HG03469 (cell line): ENCODE measurements around the gene IL19.

ENCODE experiments used
- ATAC-seq: cut with Tn5 transposase; IDR thresholded peaks from one replicate; pipeline ENCODE4 v1.9.1; 2021; ENCODE audit warnings: mild to moderate bottlenecking, moderate library complexity, moderate number of reproducible peaks; ENCODE audit not compliant: unreplicated experiment

Gene IL19

DNA sequence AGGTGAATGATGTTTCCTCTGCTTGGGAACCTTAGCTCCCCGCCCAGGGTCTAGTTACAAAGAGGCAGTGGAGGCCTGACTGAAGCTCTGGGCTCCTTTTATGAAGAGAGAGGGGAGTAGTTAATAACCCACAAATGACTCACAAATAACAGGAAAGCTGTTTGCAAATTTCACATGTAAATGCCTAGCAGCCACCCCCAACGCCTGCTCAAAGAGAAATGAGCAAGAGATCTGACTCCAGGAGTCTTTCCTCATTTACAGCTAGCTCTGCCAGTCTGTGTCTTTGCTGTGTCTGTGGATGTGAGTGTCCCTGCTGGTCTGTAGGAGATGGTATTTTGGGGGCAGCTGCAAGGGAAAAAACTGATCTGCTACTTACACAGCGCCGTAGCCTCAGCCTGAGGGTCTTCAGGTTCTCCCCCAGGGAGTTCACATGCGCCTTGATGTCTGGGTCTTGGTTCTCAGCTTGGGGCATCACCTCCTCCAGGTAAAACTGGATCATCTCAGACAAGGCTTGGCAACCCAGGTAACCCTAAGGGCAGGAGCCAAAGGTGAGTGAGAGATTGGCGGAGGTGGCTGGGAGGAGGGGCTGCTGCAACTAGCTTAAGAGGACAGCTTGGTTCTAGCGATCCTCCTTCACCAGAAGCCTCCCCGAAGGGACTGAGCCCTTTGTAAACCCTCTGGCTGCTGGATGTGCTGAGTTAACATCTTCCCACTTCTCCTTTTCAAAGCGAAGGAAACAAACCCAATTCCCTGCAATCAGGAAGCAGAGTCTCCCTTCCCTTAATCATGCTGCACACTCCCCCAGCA lies at the start of gene IL19:
Gene IL19, plus strand, starts transcription at position 243 of the 807 bp plus-strand sequence. CDS start 65,890 bp downstream, outside the sequence.
- ATAC-seq = no peak

- no peak for ATAC-seq
Observed at GRCh38 chr1:206721454-206721853, 49.1 kb upstream of the IL19 start.

DNA sequence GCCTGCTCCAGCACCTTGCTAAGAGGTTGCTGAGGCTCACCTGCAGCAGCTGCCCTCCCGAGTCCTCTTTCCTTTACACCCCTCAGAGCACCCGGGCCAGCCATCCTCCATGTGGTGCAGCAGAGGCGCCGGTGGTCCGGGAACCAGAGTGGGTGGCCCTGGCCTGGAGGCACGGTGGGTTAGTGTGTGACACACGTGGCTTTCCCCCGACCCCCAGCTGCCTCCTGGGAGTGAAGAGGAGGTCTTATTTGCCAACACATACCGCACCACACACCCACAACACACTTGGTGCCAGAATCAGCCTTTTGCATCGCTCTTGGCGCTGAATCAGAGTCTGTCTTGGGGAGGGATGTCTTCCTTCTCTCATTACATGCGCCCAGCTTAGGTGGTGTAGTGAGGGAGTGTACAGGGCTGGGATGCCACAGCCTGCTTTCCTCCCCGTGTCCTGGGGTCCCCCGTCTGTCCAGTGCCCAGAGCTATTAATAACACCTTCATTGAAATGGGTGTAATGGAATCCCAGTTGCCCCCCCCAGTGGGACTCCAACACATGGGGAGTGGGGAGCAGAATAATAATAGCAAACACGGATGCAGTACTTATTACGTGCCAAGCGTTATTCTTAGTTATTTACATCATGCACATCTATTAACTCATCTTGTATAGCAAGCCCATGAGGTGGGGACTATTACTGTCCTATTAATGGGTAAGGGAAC lies 47.7 kb upstream of the IL19 start:
- no peak for ATAC-seq

DNA sequence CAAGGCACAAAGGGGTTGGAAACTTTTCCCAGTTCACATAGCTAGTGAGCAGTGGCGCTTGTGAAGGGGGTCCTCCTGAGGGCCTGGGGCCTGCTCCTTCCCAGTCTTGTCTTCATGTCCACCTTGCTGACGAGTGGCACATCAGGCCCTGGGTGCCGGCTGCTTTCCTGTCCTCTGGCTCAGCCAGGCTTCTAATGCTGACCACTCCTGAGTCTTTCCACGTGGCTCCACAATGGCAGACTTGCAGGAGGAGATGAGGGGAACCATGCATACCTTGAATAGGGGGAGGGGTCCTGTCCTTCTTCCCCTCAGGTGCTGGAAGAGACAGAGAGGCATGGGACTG lies 47.1 kb upstream of the IL19 start:
- no peak for ATAC-seq

DNA sequence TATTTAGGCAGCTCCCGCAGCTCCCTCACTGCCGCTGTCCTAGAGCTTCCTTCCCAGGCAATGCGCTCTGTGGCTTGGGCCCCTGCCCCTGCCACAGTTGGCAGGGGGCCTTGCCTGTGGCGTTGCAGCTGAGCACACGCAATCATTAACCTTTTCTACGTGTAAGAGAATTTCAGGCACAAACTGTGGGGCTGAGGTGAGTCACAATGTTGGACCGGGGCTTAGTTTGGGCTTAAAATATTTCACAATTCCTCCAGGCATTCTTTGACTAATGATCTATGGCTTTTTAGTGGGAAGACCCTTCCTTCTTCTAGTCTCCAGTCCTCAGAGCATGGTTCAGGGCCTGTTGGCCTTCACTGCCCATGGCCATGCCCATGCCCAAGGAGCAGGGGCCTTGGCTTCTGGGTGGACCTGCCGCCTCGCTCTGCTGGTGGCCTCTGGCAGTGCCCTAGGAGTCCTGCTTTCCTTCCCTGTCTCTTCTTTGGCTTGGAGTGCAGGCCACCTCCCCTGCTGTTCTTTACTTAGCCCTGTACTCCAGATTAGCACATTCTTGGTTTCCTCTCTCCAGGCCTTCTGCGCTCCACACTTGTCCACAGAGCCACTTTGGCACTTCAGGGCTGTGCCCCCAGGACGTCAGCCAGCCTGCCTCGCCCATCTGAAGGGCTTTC lies 46.6 kb upstream of the IL19 start:
- ATAC-seq = no peak

DNA sequence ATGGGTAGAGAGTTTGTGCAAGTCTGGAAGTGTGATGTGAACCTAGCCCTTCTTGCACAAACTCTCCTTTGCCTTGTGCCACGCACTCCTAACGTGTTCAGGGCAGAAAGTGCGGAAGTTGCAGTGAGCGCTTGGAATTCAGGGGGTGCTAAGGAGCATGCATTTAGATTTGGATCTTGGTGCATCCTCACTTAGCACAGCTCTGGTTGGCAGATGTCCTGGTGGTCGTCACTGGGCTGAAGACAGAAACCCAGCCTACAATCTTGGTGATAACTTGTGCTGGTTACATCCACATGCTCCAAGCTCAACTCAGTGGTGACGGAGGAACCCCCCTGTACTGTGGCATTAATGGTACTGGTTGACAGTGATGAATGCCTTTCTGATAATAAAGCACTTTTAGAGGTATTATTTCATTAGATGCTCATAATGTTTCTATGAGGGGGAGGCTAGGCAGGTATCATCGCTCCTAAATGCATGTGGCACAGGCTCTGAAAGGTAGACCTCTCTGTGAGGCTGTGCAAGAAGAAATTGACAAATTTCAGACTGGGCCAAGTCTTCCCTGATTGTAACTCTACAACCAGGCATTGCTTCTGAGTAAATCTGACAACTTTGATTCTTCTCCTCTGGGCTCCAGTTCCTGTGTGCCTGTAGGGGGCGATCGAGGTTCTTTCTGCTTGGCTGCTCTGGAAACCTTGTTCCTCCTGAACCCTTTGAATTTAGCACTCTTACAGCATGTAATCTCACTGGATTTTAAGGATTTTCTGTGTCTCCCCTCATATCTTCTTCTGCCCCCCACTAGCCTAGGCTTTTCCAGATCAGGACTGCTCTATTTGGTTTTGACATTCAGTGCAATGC lies 45.2 kb upstream of the IL19 start:
- no peak for ATAC-seq

GRCh38 chr1:206727981-206728696 lies 42.4 kb upstream of the IL19 start:
- ATAC-seq = no peak

DNA sequence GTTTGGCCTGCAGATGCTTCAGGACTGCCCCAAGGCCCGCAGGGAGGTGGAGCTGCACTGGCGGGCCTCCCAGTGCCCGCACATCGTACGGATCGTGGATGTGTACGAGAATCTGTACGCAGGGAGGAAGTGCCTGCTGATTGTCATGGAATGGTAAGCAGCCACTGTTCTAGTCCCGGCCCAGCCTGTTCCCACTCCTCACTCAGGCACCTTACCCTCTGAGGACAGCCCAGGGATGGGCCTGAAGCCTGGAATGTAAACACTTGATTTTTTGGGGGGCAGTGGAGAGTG lies 41.9 kb upstream of the IL19 start:
- ATAC-seq = no peak

DNA sequence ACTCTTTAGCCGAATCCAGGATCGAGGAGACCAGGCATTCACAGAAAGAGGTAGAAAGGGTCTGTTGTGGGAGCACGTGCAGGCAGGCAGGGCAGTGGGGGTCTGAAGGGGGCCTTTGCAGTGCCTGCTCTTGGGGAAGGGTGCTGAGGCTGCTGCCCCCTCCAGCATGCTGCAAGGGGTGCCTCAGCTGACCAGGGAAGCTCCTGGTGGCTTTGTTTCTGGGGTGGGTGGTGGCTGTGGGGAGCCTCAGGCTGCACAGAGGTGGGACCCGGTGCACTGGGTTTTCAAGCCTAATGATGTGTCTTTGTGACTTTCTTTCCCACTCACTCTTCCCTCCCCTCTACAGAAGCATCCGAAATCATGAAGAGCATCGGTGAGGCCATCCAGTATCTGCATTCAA lies 41.5 kb upstream of the IL19 start:
- no peak for ATAC-seq

DNA sequence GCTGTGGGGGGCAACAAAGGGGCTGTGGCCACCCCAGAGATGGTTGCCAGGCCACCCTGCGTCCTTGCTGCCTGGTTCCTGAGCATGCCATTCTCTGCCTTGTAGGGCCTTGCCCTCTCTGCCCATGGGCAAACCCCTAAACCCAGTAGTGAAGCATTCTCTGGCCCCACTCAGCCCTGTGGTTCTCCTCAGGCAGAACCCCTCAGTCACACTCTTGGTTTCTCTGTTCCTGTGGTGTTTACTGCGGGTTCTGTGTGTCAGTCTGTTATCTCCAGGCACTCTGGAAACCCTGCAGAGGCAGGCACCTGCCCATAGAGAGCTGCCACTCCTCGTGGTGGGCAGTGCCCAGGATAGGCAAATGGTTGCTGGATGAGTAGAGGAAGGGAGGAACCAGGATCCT lies 41.1 kb upstream of the IL19 start:
- ATAC-seq = no peak

- ATAC-seq = no peak
Observed at GRCh38 chr1:206732508-206732907, 38.1 kb upstream of the IL19 start.

- ATAC-seq = no peak
Observed at GRCh38 chr1:206732992-206733391, 37.6 kb upstream of the IL19 start.

DNA sequence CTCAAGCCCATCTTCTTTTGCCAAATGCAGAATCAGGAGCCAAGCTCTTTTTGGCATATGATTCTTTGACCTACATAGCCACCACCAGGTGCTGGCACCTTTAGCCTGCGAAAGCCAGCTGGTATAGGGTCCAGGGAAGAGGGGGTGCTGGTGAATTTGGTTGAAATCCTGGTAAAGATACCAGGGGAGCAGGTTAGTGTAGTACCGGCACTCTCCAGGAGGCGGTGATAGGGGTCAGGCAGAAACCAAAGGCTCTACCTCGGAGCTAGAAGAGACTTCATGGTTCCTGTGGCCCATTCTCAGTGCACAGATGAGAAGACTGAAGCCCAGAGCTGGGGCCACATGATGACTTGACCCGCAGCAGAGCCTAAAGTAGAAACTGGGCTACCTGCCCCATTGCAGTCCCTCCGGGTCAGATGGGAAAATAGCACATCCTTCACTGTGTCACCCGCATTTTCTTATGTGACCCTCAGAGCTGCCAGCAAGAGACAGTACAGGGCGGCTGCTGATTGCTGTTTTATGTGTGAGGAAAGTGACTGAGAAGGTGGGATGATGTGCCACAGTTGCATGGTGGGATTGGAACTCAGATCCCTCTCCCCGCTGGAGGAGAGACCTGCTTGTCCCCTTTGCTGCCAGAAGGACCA lies 36.0 kb upstream of the IL19 start:
- ATAC-seq = no peak

DNA sequence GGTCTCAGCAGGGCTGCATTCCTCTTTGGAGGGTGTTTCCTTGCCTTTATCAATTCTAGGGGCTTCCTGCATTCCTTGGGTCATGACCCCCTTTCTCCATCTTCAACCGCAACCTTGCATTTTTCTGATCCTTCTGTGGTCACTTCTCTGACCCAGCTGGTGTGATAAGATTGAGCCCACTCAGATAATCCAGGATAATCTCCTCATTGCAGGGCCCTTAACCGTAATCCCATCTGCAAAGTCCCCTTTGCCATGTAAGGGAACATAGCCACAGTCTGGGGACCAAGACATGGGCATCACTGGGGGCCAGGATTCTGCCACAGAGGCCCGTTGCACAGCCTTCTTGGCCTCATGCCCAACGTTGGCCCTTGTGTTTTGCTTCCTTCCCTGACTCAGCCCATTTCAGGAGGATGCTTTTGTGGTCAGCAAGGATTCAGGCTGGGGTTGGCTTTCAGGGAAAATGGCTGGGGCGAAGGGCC lies 35.0 kb upstream of the IL19 start:
- ATAC-seq = no peak

DNA sequence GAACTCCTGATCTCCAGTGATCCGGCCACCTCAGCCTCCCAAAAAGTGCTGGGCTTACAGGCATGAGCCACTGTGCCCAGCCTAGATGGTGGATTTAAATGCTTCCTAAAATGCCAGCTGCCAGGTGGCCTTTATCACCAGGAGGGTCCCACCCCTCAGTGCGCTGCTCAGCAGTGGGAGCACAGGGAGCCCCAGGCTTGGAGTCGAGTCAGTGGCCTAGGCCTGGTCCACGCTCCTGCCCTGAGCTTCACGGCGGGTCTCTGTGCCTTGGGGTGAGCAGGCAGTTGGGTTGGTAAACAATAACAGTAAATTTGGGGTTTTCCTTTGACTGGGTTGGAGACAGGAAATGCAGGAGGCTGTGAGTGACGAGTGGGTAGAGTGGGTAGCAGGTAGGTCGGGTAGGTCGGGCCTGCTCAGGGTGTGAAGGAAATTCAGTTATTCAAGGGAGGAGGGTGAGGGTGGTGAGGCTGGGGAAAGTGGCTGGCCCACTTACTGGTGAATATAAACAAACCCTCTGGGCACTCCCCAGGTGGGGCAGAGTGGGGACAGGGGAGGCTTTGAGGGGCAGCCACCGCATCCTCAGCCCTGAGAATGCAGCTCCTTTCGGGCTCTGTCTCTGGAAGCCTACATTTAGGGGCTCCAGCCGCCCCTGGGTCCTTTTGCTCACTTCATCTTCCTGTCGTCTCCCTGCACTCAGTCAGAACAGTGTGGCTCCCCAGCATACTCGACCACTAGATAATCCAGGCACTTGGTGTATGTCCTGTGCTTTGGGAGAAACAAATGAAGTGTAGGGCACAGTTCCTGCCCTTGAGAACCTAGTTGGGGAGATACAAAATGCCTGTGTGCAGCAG lies 33.5 kb upstream of the IL19 start:
- no peak for ATAC-seq

- no peak for ATAC-seq
Observed at GRCh38 chr1:206737729-206738201, 32.8 kb upstream of the IL19 start.

DNA sequence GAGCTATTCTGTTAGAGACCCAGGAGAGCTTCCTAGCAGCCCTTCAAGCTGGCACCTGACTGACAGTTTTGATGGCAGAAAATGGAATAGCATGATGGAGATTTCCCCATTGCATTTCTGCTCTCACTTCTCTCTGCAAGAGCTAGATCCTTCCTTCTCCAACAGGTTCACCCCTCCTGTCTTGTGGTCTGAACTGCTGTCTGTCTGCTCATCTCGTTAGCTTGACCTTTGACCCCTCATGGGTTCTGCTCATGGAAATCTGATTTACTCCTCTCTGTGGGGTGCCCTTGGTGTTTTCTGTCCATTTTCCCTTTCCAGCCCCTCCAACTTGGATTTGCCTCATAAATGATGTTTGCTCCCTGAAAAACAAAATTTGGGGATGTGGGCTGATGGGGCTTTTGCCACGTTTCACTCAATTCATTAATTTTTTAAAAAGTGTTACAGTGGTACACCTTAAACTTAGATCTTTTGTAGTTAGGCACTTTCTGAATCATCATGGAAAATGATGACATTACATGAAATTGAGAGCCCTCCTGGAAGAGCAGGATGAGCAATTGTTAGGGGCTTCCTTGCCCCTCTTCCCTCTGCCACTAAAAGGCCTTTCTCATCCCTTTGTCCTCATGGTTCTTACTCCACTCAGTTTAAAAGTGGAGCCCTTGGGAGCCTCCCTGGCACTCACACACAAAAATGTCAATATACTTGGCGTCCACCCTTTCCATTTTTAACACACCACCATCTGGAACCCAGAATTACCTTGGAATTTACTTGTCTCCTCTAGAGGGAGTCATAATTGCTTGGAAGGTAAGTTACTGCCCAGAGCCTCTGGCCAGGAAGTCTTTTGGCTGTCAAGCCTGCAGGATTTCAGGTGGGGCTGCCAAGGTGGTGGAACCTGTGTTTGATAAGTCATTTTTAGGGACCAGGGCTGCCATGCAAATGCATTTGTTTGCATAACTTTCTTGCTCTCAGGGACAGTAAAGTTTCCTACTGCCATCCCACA lies 31.9 kb upstream of the IL19 start:
- ATAC-seq = no peak
